GM12875 (cell line): ENCODE data around the gene WDR46.
A peak's percentile ranks its signal among the peaks of the same experiment; 100 is the strongest.

Source experiments
- H3K4me3 ChIP-seq: one replicate; pipeline ENCODE4 v1.5.1; 2011; ENCODE audit warnings: low read depth, low read length, control low read depth
- TF ChIP-seq, protein P1 (sequence below): IDR thresholded peaks from 2 replicates; pipeline ENCODE4 v1.5.1; 2011; ENCODE audit warnings: low read depth, mild to moderate bottlenecking, control low read depth, inconsistent platforms, low read length, moderate library complexity, borderline replicate concordance; ENCODE audit not compliant: insufficient read depth

WDR46 gene

DNA sequence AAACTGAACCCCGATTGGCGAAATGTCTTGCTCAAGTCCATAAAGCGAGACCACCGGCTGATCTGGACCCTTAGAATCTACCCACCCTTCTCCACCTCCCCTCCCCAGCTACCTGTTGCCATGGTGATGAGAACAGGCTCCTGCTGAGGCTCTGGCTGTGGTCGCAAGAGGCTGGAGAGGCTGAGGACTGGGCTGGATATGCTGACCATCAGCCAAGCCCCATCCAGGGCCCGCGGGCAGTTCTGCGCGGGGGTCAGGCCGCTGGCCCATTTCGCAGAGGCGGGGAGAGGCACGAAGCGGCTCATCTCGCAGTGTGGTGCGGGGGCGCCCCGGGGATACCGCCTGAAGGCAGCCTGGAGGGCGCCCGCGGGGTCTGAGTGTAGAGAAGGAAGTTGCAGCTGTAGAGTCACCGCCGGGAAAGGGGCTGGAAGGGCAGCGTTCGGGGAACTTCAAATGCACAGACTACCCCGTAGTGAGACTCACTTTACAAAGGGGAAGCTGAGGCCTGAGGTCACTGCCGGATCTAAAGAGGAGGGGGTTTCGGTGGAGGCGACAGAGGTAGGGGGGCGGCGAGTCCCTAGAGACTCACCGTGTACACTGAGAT, 24.2 kb upstream of the WDR46 start:
- TF ChIP-seq, protein P1, sequence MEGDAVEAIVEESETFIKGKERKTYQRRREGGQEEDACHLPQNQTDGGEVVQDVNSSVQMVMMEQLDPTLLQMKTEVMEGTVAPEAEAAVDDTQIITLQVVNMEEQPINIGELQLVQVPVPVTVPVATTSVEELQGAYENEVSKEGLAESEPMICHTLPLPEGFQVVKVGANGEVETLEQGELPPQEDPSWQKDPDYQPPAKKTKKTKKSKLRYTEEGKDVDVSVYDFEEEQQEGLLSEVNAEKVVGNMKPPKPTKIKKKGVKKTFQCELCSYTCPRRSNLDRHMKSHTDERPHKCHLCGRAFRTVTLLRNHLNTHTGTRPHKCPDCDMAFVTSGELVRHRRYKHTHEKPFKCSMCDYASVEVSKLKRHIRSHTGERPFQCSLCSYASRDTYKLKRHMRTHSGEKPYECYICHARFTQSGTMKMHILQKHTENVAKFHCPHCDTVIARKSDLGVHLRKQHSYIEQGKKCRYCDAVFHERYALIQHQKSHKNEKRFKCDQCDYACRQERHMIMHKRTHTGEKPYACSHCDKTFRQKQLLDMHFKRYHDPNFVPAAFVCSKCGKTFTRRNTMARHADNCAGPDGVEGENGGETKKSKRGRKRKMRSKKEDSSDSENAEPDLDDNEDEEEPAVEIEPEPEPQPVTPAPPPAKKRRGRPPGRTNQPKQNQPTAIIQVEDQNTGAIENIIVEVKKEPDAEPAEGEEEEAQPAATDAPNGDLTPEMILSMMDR: no peak
- peak overlapping the region; percentile 55 for H3K4me3 ChIP-seq

DNA sequence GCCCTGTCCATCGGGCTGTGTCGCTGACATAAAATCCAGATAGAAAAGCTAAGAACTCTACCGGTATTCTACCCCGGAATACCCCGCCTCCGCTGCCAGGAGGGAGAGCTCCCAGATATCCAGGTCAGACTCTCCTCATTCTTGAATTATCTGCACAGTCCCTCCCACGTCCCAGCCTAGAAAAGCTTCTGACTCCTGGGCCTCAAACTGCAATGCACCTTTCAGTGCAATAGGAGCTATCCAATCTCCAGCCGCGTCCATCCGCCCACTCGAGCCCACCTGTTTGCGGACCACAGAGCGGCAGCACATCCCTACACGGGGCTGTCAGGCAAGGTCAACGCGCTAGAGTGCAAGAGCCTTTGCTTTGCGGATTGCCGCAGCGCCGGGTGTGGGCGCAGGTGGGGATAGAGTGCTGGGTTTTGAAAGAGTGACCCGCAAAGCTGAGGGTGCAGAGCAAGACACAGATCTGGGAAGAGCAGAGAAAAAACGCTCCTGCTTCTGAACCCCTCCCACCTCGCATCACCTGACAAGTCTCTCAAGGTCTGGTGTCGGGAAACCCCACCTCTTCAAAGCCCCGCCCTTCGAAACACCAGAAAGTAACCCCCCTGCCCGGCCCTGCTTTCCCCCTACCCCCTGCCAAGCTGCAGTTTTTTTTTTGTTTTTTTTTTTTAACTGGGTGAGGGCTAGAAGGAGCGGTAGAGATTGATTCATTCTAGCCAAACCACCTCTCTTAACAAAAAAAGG, 23.5 kb upstream of the WDR46 start:
- TF ChIP-seq, protein P1: no peak
- H3K4me3 ChIP-seq: peak overlapping the region; percentile 55

DNA sequence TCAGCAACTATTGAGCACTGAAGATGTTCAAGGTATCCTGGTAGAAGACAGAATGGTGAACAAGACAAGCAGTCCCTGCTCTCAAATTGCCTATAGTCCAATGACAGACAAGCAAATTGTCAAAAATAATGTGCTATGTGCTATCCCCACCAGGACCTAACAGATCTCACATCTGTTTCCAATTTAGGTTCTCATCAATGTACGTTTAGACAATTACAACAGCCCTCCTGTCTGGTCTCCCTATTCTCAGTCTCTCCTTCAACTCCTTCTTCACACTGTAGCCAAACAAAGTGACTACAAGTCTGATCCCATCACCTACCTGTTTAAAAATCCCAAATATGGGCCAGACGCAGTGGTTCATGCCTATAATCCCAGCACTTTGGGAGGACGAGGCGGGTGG, 17.3 kb upstream of the WDR46 start:
- no peak overlapping the region for H3K4me3 ChIP-seq
- TF ChIP-seq, protein P1: no peak

DNA sequence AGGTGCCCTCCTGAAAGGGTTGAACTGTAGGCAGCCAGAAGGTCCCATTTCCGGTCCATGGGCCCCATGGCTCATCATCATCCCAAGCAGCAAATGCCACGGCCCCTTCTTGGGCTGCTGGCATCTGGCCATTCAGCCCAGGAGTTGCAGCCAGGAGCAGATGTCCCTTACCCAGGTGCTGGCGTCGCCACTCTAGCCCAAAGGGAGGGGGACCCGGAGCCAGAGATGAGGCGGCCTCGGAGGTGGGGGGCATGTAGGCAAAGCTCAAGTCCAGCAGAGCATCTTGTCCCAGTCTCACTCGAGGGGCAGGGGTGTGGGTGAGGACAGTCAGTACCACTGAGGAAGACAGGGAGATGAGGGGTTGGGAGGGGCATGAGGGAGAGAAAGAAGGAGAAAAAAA, 16.0 kb upstream of the WDR46 start:
- no peak overlapping the region for H3K4me3 ChIP-seq
- TF ChIP-seq, protein P1: no peak

DNA sequence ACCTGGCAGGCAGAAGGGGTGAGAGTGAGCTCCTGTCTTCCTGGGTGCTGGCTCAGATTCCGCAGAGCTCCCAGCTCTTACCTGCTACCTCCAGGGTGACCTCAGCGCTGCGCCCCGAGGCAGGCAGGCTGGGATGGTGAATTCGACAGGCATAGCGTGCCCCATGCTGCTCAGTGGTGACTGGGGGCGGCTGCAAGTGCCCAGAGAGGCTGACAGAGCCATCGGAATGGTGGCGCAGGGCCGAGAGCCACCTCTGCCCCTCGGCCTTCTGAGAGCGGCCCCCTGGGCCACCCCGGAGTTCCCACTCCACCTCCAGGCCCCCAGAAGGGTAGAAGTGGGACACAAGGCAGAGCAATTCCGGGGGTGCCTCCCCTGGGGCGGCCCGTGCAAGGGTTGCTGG, 15.2 kb upstream of the WDR46 start:
- TF ChIP-seq, protein P1: no peak

DNA sequence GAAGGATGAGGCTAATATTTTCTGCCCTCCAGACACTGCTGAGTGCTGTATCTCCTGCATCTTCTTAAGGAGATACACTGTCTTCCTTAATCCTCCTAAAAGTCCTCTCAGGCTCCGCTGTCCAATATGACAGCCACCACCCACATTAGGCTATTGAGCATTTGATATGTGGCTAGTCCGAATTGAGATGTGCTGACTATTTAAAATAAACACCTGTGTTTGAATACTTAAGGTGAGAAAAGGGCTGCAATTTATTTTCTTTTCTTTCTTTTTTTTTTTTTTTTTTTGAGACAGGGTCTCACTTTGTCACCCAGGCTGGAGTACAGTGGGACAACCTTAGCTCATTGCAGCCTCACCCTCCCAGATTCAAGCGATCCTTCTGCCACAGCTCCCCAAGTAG, 12.8 kb upstream of the WDR46 start:
- TF ChIP-seq, protein P1: no peak
- no peak overlapping the region for H3K4me3 ChIP-seq

More for the DNA sequence above, 15.2 kb upstream of the WDR46 start:
- no peak overlapping the region for H3K4me3 ChIP-seq
